HuH-7.5 (cell line): Measurements from ENCODE around the gene ST6GALNAC4.
"Not testable (repeated sequence)": the region's sequence is repeated elsewhere in the genome, so short reads cannot be mapped to it uniquely, and the experiment has no call there.

Experiments used
- DNase-seq: peaks from one replicate; pipeline ENCODE4 v3.0.0; 2011; ENCODE audit warnings: low spot score

ST6GALNAC4 gene

GRCh38 chr9:127870153-127870491 lies 46.7 kb downstream of the ST6GALNAC4 start:
- DNase-seq = not testable (repeated sequence)

- DNase-seq = peak; percentile 99
Observed at GRCh38 chr9:127869310-127870152, 47.3 kb downstream of the ST6GALNAC4 start.

GRCh38 chr9:127868278-127868902 lies 48.5 kb downstream of the ST6GALNAC4 start:
- no peak for DNase-seq

- no peak for DNase-seq
Observed at GRCh38 chr9:127867356-127868277, 49.2 kb downstream of the ST6GALNAC4 start.

- no peak for DNase-seq
Observed at GRCh38 chr9:127866535-127866934, 50.3 kb downstream of the ST6GALNAC4 start.

GRCh38 chr9:127865645-127866464 lies 51.0 kb downstream of the ST6GALNAC4 start:
- no peak for DNase-seq

- no peak for DNase-seq
Observed at GRCh38 chr9:127863191-127863621, 53.6 kb downstream of the ST6GALNAC4 start.

- no peak for DNase-seq
Observed at GRCh38 chr9:127862075-127863011, 54.5 kb downstream of the ST6GALNAC4 start.

- DNase-seq = no peak
Observed at GRCh38 chr9:127860779-127861178, 56.1 kb downstream of the ST6GALNAC4 start.

GRCh38 chr9:127860260-127860659 lies 56.6 kb downstream of the ST6GALNAC4 start:
- DNase-seq = no peak

GRCh38 chr9:127858041-127858512 lies 58.8 kb downstream of the ST6GALNAC4 start:
- no peak for DNase-seq
